ENCODE measurements around the gene WDR33.

- no peak for TF ChIP-seq CTCF (conservative IDR thresholded peaks at IDR 0.05)
- TF ChIP-seq ZFX (IDR thresholded peaks at IDR 0.05): no peak
These were observed 137.5 kb downstream of the WDR33 start for GRCh38 chr2:127673291-127674069.
